NCI-H460 (cell line): Measurements from ENCODE around the gene RBMS3. TPM values are rescaled to one million over a fixed set of nuclear protein-coding genes. Genes with fewer than 3 reads are reported as not detected.

Experiments used
- DNase-seq: peaks from one replicate; pipeline ENCODE4 v3.0.0-alpha.2; 2016; ENCODE audit warnings: low read depth; ENCODE audit errors: extremely low read depth
- total RNA-seq: library from RNA; depleted of rRNA; stranded (reverse); fragments of >200 nt; shearing (Covaris generic); gene quantifications from 2 replicates; pipeline ENCODE4 v1.2.3, GENCODE V29; 2014

RBMS3 gene
- total RNA-seq, 1 experiment from 2014 or later, result 25.8 TPM

DNA sequence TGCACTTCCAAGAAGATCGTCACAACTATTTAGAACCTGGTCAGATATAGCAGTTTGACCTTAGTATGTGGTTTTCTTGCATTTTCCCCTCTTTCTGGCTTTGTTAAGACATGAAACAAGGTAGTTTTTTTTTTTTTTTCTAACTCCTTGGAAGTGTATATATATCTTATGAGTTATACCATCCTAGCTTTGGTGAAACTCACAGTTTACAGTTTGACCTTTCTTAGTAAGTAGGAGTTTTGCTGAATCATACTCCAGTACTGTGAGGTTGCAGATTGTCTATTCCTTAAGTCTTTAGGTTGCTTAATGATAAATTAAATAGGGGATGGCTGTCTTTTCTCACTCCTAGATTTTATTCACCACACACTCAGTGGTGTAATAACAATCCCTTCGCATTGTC, 325.0 kb downstream of the RBMS3 start:
- DNase-seq, result peak; percentile 75

DNA sequence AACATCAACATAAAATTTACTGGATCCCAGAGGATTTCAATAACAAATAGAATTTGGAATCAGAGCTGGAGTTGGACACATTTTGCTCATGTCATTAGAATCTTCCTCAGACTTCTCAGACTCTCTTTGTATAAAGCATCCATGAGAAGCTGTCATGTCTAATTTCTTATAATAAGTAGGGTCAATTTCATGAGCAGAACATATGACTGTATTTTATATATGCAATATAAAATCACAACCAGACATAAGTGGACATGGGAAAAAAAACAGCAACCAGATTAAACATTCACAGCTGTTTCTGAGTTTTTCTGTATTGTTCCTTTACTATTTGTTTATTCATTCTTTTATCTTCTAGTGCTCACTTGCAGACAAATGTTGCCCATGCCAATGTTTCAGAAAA, 325.5 kb downstream of the RBMS3 start:
- no peak for DNase-seq

DNA sequence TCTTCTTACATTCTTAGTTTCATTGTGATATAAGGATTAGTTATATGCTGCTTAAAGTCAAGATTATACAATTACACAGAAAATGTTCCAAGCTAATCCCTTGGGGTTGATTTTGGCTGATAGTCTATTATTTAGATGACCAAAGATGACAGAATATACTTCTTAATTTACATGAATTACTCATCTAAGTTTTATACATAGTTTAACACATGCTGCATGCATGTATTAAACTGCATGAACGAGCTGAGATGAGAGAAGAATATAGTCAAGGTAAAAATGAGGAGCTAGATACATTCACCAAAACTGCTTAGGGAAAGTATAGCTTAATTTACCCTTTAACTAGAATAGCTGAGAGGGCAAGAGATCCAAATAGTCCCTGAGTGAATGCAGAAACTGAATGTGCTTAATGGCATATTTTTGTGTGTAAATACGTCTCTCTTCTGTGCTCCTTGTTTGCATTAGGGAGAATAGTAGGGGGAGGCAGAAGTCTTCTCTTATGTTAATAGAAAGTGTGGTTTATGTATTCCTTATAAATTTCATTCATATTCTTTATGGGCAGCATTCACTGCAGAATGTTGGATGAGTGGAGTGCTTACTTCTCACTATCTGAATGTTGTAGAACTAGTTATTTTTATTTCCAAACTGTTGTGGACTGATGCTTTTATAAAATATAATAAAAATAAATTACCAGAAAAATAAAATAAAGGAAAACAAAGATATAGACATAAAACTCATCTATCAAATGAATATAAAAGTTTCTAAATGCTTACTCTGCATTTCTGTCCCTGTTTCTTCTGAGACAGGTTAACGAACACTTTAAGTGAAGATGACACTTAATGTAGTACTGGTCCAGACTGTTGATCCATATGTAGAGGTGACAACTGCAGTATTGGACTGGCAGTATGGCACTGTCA, 327.8 kb downstream of the RBMS3 start:
- no peak for DNase-seq

DNA sequence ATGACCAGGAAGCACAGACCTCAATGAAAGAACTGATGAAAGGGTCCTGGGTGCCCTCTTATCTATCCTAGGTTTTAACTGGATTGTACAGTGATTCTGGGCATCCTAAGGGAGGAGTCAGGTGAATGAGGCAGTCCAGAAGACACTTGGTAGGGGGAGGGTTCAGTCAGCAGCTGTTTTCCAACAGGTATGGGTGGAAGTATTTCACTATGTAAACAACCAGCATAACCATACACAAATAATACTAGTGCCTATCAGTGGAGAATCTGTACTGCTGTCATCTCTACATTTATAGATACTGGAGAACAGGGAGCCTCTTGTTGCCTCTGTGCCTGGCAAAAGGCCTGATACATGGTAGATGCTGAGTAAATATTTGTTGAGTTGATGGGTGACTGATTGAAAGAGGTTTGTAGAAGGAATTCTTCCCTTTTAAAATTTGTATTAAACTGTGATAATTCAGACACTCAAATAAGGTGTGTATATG, 328.5 kb downstream of the RBMS3 start:
- no peak for DNase-seq

DNA sequence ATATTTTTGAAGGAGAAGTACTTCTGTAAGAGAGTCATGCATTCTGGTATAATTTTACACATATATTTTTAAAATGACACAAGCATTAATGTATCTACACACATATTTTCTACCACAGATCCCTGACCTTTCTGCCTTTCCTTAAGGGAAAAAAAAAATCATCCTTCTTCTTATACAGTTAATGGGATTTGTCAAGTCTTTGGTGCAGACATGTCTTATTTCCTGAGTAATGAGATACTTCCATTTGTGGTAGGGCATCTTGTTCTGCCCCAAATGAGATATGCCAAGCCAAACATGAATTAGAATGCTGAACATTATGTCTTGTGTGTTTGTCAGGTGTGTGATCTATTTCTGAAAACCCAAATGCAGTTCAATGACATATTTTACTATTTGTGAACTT, 329.9 kb downstream of the RBMS3 start:
- DNase-seq, result no peak

DNA sequence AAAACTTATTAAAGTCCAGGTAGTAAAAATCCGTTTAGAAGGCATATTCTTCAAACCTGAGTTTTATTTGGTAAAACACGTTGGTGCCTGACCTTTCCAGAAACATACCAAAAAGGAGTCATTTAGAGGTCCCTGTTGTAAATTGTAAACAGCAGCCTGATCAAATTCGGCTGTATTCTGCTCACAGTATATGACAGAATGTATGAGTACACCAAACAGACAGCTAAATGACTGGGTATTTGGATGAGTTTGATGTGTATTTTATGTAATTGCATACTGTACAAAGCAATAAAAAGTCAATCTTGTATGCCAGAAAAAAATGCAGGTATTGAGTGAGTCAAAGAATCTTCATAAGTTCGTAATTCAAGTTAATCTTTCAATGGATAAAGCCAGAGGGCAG, 330.4 kb downstream of the RBMS3 start:
- no peak for DNase-seq

DNA sequence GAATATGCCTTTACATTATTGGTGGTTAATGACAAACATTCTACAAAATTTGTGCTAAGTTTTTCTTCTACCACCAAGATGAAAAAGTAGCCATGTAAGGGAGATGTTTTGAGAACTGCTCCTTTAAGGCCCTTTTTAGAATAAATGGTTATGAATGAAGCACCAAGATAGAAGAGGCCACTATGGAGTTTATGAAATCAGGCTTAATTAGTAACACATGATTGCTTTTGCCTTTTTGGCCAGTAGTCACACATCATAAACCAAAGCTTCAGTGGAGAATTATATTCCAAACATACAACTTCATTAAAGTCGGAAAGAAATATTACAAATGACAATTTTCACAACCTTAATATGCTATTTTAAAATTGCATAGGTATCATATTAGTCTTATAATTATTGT, 331.7 kb downstream of the RBMS3 start:
- no peak for DNase-seq

DNA sequence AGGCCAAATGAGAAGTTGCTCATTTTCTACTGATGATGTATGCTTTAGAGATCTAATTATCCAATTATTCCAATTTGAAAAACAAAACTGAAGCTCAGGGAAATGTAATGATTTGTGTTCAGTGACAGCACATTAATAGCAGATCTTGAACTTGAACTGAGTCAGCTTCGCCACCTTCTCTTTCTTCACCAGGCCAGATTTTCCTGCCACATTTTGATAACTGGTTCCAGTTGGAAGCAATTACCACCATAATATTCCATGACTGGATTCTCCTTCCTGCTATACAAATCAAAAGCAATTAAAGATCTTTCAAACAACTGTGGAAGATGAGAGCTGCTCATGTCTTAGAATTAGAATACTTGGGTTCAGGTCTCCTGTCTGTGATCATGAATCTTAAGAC, 334.1 kb downstream of the RBMS3 start:
- no peak for DNase-seq

DNA sequence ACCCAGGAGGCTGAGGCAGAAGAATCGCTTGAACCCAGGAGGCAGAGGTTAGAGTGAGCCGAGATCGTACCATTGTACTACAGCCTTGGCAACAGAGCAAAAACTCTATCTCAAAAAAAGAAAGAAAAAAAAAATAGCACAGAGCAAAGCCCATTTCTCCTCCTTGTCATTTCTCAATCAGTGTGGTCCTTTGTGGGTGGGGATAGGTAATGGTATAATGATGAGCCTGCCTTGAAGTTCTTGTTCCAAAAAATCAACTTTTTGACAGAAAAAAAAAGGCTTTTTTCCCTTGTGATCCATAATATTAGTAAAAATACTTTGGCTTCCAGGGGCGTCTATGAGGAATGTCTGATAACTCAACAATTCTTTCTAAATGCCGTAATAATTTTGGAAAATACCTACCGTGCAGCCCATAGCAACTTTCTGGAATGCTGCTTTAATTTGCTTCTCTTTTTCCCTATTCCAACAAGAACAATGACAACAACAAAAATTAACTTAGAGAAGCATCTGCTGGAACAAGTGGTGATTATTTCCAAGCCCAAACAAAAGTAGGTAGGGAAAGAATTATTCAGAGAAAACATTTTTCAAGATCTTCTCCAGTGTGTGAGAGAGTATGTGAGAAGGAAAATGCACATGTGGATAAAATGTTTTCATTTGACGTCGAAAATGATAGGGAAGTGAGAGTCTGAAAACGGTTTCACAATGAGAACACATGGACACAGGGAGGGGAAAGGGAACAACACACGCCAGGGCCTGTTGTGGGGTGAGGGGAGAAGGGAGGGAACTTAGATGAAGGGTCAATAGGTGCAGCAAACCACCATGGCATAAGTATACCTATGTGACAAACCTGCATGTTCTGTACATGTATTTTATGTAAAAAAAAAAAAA, 337.8 kb downstream of the RBMS3 start:
- DNase-seq, result no peak

DNA sequence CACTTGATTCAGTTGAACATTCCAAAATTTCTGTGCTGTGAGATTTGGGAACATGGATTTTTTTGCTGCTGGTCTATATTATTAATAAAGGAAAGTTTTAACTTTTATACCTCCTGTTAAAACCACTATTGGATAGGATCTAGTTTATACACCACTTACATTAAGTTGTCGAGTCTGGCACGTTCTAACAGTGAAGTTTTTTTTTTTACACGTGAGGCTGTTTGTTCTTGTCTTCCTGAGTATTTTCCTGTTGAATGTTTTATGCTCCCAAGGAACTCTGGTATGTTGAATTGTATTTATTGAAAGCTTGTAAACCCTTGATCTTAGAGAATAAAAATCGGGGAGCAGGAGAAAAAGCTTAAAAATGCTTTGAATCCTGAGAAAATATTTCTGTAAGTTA, 338.8 kb downstream of the RBMS3 start:
- no peak for DNase-seq

DNA sequence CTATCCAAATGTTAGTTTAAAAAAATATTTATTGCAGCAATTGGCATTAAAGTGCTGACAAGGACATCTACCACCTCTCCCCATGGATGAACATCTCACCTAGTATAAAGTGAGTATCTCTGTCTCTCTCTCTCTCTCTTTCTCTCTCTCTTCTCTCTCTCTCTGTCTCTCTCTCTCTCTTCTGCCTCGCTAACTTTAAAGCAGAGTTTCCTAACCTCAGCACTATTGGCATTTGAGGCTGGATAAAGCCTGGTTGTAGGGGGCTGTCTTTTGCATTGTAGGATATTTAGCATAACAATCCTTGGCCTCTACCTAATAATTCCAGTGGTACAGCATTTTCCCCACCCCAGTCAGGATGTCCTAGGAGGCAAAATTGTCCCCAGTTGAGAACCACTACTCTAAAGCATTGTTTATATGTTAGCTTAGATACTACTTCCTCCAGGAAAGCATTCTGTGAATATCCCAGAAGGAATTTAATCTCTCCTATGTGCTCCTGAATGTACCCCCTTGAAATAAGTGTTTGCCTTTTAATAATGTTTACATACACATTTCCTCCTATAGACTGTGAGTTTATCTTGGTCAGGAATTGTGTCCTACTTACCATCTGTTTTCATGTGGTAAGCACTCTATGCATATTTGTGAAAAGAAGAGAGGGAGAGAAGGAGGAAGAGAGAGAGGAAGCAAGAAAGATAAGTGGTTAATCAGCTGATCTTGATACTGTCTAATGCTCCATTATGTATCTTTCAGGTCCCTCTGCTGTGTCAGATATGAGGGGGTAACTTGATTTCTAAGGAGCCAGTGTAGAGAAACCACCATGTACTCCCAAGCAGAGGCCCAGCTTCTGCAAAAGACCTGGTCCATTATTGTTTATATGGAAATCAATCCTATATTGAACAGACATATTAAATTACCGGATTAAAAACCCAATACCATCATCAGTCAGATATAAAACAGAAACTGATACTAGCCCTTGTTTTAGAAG, 346.6 kb downstream of the RBMS3 start:
- DNase-seq, result no peak

DNA sequence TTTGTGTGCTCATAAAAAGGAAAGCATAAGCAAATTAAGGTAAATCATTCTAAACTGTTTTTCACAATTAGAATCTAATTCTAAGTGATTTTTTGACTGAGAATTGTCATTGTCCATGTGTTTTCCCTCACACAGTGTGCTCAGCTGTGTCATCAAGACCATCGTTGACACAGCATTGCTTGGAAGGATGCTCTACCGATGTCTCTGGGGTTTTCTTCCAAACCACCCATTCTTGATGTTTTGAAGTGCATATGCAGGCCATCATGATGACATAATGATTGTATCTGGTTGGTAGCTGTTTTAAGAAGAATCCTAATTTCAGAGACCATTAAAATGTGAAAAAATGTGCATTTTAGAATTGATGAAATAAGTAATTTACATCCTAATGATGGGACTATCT, 347.9 kb downstream of the RBMS3 start:
- DNase-seq, result no peak

DNA sequence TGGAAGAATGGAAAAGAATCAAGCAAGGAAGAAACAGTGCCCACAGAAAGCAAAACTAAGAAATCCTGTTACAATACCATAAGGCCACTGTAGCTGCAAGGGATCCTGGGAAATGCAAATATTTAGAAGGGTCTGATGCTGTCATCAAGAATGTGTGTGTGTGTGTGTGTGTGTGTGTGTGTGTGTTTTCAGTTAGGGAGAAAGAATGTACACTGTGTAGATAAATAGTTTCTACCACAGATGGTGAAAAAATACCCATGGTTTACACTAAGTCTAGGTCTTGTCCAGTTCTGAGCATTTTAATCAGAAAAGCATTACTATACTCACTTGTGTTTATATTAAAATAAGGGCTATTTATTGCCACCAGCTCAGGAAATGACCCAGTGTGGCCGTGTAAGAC, 355.0 kb downstream of the RBMS3 start:
- no peak for DNase-seq

DNA sequence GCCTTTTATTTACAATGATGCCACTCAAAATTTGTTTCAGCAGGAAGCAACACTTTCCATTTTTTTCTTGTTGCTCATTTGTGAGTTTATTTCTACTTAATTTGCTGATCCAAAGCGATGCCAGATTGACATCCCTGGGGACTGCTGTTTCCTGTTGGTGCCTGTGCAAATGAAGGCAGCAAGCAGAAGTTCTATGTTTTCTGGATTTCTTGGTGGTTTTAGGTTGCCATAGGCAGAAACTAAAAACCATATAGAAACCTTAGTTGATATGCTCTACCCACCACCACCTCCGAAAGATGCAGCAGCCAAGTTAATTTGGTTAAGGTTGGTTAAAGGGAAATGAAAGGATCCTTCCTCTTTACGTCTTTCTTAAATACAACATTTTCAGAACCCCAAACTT, 356.2 kb downstream of the RBMS3 start:
- no peak for DNase-seq

DNA sequence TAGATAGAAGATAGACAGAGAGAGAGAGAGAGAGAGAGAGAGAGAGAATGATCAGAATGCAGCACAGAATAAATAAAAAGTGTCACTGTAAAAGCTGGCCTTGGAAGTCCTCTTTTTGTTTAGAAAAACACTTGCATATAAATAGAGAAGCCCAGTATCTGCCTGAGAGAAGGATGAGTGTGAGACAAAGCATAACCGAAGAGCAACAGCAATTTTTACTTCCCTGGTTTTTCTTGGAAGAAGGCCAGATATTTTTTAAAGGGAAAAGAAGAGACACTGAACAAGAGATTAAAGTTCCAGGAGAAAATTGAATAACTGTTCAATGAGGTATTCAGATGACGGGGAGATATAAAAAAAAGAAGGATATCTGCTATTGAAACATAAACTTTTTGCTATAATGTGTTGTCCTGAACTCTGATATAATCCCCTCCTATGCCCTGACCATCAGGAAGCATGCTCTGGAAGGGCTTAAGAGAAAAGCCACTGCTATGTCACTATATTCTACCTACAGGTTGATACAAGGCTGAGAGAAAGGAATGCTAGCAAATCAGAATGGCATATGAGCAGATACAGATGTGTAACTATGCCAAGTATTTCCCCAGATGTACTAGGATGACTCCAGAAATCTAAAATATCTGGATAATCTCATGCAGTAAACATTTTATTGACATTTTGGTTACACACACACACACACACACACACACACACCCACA, 358.9 kb downstream of the RBMS3 start:
- no peak for DNase-seq

DNA sequence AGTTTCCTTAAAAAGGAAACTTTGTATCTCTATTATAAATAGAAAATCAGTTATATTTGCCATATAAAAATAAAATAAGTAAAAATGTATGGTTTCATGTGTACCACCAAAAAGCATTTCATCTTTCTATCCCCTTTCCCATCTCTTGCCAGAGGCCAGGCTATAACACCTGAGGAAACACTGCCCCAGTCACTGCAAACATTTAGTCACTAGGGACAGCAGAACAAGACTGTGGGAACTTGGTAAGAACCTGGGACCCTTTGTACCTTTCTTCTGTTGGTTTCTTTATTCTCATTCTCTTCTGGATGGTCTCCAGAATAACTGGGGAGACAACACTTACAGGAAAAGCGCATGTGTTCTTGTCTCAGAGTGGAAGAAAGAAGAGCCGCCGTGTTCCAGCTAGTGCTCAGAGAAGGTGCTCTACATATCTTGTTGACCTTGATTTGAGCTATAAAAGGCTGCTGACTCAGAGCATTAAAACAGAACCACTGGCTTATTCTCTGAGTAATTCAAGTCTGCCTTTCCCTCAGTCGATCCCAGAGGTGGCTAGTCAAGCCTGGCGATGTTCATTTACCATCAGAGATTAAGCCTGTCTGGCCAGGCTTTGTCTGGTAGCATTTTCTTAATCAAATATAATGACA, 361.6 kb downstream of the RBMS3 start:
- no peak for DNase-seq

DNA sequence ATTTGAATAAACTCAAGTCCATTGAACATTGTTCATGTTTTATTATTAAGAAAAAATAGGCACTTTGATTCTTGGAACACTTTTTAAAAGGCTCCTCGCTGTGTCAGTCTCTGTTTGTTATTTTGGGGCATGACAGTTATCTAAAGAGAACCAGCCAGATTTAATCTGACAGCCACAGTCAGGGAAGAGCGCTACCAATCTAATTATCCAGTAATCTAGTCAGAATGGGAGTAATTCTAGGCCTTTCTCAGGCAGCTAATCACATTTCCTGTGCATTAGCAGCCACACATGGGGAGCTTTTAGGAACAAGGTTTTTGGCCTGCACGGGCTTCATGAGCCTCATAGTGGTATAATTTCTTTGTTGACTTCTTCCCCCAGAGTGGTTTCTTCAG, 362.2 kb downstream of the RBMS3 start:
- DNase-seq, result no peak

DNA sequence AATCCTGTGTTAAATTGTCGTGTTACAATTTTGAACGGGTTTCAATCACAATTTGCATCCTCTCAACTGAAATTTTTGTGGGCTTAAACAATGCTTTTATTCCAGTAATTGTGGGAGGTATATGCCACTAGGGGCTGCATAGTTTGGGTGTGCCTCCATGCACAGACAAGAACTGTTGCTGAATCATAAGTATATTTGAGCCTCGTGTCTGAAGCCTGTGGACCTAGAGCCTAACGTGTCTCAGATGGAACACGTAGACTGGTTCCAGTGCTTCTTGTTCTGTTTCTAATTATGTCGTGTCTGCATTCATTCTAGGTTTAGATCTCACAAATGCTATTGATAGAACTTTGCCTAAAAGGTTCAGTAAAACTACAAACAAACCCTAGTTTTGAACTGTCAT, 363.4 kb downstream of the RBMS3 start:
- DNase-seq, result no peak

DNA sequence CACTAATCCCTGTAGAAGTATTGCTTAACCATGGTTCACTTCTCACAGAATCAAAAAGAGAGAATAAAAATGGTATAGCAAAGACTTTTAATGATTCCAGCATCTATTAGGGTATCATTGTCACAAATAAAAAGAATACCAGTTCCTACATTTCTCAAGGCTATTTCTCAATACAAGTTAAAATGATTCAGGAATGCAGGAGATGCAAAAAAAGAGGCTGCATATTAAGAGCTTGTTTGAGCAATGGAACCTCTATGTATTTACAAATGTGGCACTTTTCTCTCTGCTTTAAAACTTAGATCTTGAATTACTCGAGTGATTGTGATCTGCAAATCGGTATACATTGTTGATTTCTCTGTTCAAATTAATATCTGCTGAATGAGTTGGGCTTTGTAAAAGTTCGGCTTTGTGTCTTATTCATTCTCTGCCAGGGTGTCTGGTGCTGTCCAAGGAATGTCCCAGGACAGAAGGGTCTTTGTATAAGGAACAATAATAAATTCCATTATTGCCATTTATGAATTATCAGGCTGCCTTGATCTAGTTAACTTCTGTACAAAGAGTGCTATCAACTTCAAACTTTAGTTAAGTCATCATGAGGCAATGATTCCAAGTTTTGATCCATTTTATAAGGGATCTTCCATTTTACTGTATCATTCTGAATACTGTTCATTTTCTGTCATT, 364.2 kb downstream of the RBMS3 start:
- DNase-seq, result no peak
